Activated CD4-positive, alpha-beta T cell treated with anti-CD3 and anti-CD28 coated beads, Interleukin-10, Interleukin-2, amounts not matched to agents 100 ng/mL and 50 ng/mL, durations not matched to agents 16 hours and 8 hours (primary cell): ENCODE measurements around the gene PAK3.

Experiments used
- DNase-seq: peaks from one replicate; pipeline ENCODE4 v3.0.0-alpha.2; 2020

Gene PAK3

DNA sequence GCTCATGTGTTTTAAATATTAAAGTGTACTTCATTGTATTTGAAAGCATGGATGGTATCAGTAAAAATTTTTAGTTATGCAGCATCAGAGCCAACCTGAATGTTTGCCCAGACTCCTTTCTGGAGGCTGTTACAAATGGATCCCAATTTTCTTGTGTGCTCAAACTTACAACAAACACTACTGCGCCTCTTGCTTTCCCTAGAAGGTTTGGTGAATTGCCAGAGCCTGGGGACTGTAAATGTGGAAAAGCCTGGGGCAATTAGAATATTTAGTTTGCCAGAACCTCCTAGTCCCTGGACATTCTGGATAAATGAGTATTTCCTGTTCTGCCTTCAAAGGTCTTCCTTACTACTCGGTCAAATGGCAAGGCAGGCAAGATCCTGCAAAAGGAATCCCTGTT is 169.5 kb downstream of the PAK3 start:
- no peak for DNase-seq

DNA sequence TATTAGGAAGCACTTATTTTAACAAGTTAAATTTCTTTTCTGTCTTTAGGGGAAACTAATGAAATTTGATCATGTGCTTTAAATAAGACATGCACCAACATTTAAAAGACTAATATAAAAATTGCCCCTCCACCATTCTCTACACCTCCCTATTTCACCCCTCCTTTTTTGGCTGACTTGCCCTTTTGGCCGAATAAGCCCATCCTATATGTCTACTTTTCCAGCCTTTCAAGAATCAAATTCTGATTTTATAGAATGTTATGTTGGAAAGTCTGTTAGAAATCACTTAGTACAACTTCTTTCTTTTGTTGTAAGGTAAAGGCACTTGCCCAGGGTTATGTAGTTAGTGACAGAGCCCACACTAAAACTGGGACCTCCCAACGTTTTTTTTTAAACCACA is 172.5 kb downstream of the PAK3 start:
- no peak for DNase-seq

DNA sequence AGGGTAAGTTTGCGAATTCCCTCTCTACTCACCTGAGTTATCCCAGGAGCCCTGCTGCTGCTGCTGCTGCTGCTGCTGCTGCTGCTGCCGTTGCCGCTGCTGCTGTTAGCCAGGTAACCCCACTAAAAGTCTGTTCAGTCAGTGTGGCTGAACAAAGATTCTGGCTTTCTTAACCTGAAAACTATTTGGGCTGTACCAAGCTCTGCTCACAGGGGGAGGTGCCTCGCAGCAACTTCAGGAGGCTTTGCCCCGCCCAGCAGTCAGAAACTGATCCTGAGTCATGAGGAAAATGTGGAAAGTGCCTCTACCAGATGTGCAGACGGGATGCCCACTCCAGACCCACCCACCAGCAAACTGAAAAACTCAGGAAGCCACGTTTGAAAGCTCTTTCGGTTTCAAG is 174.3 kb downstream of the PAK3 start, which contains the start of gene CAPN6:
TSS of gene CAPN6 (minus strand) at position 145 of the 400 bp plus-strand sequence. CDS start 6,547 bp downstream, outside the sequence.
- DNase-seq: no peak
